ENCODE data around the gene HMGN5.

The HMGN5 gene, protein sequence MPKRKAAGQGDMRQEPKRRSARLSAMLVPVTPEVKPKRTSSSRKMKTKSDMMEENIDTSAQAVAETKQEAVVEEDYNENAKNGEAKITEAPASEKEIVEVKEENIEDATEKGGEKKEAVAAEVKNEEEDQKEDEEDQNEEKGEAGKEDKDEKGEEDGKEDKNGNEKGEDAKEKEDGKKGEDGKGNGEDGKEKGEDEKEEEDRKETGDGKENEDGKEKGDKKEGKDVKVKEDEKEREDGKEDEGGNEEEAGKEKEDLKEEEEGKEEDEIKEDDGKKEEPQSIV

DNA sequence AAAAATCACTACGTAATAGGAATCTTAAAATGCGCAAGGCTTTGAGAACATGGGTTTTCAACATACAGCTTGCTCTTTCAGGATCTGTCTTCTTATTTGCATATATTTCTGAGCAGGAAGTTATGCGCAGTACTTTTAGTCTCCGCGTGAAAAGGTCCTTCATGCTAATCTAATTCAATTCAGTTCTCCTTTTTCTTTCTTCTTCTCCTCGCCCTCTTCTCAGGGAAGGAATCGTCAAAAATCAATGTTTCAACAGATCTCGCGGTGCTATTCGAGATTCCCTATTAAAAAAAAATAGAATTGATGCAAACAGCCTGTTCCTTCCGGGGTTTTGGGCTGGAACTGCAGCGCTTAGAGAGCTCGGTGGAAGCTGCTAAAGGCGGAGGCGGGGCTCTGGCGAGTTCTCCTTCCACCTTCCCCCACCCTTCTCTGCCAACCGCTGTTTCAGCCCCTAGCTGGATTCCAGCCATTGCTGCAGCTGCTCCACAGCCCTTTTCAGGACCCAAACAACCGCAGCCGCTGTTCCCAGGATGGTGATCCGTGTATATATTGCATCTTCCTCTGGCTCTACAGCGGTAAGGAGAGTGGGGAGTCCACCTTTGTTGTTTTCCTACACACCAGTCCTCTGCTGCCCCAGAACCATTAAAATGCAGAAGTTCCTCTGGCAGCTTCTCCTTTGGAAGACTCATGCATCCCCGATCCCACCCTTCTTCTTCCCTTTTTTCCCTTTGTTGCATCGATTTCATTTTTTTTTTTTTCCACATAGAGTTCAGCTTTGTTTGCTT, at the start of gene HMGN5, which contains the start of gene SH3BGRL:
HMGN5 (minus strand) TSS at position 243 of the 785 bp plus-strand sequence. CDS start 80,364 bp downstream, outside the sequence.
SH3BGRL (plus strand) TSS at position 432 of the 785 bp plus-strand sequence; CDS start at position 531, 99 bp downstream.
- no peak for DNase-seq

DNA sequence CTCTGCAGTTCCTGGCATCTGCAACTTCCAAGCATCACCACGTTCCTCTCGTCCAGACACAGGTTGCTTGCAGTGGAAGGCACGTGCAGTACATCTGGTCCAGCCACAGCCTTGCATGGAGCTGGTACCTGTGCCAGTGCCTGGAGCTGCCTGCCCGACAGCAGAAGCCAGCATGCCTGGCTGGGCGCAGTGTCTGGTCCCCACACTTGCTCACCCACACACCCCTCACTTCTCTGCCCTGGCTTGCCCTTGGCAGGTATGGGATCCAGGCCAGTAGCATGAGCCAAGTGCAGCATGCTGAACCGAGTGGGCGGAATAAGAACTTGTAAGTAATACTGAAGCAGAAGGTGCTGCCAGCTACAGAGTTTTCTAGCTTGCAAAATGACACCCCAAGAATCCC, 40.0 kb upstream of the HMGN5 start:
- no peak for DNase-seq

DNA sequence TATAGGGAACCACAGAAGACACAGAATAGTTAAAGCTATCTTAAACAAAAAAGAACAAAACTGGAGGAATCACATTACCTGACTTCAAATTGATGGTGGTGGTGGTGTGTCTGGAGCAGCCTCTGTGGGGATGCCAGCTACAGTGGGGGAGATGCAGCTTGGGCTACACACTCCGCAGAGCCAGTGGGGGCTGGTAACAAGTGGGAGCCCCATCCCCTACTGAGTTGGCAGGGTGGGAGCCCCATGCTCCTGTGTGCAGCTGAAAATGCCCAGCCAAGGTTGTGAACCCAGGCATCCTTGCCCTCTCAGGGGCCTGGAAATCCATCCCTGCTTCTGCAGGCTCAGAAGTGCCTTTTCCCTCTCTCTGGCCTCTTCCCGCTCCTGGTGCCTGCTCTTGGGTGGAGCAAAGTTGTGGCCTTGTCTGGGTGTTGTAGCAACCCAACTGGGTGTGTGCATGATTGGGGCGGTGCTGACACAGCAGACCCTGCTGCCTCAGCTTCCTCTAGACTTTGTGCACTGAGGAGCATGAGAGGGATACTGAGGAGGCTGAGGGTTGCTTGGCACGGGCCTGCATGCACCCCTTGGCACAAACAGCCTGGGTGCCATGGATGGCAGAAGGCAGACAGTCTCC, 39.1 kb upstream of the HMGN5 start:
- DNase-seq, result no peak

DNA sequence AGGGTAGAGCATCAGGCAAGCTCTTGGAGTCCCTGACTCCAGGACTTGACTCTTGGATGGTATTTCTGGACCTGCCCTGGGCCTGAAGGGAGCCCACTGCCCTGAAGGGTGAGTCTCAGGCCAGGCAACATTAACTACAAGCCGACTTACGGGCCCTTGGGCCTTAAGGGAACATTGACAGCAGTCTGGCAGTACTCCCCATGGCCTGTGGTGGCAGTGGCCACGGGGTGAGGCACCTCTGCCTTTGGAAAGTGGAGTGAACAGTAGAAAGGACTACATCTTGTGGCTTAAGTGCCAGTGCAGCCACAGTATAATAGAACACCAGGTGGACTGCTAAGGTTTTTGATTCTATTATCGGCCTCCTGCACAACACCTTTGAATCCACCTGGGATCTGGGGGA, 36.5 kb upstream of the HMGN5 start:
- DNase-seq, result no peak

DNA sequence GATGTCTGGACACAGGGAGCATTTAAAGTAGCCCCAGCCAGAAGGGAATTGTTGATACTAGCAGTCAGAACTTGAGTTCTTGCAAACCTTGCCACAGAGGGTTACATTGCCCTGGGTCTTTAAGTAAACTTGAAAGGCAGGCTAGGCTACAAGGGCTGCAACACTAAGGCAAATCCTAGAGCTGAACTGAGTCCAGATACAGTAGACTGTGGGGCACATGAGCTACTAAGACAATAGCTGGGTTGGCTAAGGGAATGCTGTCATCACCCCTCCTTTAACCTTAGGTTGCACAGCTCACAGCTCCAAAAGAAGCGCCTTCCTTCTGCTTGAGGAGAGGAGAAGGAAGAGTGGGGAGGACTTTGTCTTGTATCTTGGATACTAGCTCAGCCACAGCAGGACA, 35.8 kb upstream of the HMGN5 start:
- no peak for DNase-seq

DNA sequence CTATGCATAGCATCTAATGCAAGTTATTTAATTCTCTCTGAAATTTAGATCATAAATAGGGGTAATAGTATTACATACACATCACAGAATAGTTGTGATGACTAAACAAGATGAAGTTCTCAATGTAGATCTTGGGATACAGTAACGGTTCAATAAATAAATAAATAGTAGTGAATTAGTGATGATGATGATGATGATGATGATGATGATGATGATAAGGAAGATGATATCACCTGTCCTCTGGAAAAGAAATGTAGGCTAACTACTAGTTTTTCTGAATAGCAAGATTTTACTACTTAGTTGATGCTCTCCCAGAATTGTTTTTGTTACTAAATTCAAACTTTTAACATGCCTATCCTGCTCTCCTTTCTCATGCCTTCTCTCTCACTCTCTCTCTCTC, 30.5 kb upstream of the HMGN5 start:
- no peak for DNase-seq

DNA sequence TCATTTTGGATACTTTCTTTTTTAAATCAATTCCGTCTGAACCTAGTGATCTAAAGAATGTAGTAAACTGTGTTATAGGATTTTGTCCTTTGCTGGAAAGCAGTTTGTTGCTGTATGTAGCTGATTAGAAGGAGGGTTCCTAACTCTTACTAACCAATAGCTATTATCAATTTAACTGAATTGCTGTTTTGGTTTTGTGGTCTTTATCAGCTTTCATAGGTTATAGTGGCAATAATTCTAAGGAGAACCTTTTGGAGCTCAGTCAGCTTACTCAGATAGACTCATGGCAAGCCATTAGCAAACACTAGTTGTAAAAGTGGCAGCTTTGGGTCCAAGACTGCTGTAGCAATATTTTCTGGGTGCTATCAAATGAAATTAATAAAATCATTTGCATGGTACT, 29.8 kb upstream of the HMGN5 start:
- DNase-seq, result no peak

DNA sequence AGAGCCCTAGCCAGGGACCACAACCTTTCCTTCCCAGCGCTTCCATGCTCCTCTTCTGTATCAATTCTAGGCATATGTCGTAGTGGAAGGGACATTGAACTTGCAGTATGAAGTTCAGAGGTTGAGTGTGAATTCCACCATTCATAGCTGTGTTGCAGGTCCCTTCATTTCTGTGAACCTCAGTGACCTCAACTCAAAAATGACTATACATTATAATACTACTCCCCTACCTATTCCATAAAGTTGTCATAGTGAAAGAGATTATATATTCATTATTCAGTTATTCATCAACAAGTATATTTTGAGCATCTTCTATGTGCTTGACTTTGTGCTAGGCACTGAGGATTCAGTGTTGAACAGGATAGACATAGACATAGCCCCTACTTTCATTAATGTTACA, 28.2 kb upstream of the HMGN5 start:
- DNase-seq, result no peak

DNA sequence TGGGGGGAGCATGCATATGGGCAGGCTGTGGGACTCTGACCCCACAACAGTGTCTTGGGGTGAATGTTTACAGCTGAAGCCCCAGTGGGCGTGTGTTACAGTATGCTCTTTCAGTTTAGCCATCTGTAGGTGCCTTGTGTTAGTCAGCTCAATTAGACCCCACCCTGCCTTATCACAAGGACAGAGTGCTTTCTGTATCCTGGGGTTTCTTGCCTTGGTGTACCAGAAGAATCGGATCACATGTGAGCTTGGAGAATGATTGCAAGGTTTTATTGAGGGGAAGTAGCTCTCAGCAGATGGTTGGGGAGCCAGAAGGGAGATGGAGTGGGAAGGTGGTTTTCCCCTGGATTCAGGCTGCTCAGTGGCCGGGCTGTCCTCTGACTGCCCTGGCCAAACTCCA, 27.5 kb upstream of the HMGN5 start:
- DNase-seq, result no peak

DNA sequence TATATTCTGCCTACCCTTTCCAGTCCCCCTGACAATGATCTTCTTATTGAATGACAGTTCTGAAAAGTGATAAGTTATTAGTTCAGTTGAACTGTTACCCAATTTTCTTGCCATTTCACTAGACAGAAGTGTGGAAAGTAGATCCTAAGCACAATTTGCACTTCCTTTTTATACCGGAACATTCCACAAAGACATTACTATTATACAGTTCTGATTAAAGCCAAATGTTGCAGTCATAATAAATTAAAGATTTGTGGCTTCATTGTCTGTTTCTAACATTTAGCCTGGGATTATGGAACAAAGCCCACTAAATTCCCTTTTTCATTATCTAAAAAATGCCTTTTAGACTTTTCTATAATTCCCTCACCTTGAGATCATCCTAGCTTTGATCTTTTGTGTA, 14.0 kb upstream of the HMGN5 start:
- DNase-seq, result no peak

DNA sequence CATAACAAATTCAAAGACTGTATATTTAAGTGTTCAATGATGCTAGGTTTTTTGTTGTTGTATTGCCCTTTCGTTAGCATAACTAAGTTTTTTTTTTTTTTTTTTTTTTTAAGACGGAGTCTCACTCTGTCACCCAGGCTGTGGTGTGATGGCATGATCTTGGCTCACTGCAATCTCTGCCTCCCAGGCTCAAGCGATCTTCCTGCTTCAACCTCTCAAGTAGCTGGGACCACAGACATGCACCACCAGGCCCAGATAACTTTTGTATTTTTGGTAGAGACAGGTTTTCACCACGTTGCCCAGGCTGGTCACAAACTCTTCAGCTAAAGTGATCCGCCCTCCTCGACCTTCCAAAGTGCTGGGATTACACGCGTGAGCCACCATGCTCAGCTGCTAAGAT, 7.2 kb upstream of the HMGN5 start:
- no peak for DNase-seq

DNA sequence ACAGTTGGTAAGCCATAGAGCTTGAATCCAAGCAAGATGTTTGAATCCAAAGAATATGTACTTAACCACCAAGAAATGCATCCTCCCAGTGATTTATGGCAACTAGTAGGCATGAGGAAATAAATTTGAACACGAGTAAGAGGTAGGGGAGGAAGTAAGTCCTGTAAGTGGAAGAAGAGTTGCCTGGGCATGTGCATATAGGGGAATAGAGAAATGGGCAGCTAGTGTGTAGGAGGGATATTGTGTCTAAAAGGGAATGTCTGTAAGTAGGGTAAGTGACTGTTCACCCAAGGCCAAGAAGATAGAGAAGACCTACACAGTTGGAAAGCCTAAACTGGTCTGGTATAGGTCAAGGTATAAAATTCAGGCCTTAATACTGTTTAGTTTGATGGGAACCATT, 4.8 kb upstream of the HMGN5 start:
- no peak for DNase-seq

DNA sequence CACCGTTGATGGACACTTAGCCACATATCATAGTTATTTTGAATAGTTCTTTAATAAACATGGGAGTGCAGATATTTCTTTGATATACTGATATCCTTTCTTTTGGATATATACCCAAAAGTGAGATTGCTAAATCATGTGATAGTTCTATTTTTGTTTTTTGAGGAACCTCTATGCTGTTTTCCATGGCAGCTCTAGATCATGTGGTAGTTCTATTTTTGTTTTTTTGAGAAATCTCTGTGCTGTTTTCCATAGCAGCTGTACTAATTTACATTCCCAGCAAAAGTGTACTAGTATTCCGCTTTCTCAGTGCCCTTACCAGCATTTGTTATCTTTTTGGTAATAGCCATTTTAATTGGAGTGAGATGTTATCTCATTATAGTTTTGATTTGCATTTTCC, 3.8 kb upstream of the HMGN5 start:
- DNase-seq, result no peak

DNA sequence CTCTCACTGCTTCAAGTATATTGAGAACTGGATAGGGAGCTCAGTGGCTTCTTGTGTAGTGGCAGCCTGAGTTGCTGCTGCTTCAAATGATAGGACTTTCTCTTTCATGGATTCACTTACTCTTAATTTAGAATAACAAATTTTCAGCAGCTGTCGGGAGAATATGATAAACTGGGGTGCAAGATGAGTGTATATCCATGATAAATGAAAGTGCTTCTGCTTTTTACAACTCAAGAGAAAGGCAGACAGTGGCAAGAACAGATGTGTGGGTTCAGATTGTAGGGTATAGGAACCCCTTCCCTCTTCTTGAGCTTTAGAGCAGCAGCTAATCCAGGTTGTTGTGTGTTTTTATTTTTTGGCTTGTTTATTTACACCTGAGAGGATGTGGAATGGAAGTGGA, 1.2 kb upstream of the HMGN5 start:
- no peak for DNase-seq

DNA sequence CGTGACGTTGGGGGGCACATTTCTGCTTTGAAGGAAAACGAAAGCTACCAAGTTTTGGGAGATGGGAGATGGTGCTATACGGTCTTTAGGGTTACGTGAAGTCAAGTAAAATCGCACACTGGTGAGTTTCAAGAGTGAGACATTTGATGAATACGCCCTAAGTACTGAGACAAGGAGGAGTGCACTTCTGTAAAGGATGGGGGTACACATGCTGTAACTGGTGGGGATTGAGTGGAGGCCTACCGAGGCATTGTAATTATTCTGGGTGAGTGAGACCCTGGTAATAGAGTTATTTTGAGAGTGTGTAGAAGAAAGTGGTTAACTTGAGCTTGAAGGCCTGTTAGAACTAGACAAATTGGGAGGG, 725 bp upstream of the HMGN5 start:
- no peak for DNase-seq

DNA sequence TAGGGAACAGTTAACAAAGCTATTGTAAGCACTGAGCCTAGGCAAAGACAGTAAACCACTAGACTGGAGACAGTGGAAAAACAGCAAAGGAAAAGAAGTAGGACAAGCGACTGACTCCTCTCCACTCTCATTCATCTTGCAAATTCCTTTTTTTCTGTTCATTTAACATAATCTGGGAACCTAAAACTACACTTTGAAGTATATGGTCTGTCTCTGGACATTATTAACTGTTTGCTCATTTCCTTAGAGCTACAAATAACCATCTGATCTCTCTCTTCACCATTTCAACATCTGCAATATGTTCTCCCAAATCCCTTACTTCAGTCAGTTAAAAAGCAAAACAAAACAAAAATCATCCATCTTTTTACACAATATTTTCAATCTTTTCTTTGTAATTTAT, 642 bp downstream of the HMGN5 start:
- no peak for DNase-seq

DNA sequence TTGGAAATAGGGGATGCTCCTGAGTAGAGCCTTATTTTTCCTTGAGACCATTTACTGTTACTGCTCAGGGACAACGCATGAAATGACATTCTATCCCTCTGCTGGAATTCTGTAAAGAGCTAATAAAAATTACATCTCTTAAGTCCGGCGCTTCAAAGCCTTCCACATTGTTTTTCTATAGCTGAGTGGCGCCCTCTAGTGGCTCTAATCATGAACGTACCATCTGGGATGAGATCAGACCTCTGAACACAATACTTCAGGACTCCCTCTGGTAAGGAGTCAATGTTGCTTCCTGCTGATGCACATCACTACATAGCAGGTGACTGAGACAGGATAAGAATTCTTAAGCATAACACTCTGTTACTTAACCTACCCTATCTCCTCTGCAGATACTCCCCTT, 6.0 kb downstream of the HMGN5 start:
- no peak for DNase-seq

DNA sequence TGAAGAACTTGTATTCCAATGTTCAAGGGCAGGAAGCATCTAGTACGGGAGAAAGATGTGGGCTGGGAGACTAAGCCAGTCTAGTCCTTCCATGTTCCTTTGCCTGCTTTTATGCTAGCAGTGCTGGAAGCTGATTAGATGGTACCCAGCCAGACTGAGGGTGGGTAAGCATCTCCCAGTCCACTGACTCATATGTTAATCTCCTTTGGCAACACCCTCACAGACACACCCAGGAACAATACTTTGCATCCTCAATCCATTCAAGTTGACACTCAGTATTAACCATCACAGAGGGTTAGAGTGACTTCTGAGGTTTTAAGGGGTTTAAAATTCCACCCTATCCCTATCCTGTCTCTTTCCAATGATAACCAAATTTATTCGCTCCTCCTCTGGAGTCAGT, 6.5 kb downstream of the HMGN5 start:
- no peak for DNase-seq

DNA sequence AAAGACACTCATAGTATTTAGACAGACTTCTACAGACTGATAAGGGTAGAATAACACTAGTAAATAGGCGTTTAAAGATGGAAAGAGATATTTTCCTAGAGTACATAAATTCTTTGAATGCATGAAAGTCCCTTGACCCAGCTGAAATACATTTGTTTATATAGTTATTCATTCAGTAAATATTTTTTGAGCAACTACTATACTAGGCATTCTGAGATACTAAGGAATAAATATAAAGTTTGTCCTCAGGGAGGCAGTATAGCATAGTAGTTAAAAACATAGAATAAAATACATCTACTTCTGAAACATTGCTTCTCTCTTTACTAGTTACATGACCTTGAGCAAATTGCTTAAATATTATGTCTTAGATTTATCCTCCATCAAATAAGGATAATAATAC, 27.4 kb downstream of the HMGN5 start:
- no peak for DNase-seq

DNA sequence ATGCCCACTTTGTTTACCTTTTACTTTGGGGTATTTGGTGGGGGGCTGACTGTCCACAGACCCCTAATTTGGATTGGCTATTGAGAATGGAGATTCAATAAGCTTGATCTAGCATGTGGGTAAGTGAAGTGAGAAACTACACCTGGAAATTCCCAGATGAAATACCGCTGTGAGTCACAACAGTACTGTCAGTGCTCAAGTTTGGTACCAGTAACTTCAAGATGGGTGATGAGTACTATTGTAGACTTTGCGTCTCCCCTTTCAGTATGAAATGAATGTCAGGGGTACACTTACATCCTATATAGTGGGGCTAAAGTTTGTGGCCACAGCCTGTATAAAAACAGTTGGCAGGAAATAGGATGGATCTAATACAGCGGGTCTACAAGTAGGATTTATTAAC, 33.3 kb downstream of the HMGN5 start:
- no peak for DNase-seq

DNA sequence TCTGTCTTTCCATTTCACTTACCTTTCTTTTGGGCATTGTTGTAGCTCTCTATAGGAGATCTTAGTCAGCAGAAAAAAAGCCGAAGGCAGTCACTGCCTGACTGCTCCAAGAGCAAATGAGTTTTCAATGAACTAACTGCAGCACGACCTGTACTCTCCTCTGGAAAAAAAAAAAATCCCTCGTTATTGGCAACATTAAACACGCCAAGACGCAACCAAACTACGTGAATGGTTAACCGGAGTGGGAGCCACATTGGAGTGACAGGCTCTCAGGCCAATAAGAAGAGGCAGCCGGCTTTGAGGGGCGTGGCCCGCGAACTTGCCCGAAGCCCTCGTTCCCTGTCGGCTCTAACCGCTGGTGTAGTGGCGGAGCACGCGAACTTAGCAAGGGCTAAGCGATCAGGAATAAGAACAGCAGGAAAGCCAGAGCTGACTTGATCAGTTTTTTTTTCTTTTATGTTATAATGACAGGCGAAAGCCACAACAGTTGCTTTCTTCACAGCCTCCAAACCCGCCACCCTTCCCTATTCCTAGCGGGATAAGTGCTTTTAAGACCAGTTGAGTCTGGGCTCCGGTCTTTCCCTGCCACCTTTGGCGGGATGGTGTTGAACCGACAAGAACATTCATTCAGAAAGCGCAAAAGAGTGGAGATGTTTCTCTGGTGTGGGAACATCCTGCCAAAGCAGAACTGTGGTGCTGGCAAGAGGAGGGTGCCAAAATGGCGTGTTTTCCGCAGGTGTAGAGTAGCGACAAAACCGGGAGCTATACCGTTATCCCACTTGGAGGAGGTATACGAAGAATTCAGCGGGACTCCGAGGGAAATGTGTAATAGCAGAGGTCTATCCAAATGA, 80.0 kb downstream of the HMGN5 start:
- no peak for DNase-seq

DNA sequence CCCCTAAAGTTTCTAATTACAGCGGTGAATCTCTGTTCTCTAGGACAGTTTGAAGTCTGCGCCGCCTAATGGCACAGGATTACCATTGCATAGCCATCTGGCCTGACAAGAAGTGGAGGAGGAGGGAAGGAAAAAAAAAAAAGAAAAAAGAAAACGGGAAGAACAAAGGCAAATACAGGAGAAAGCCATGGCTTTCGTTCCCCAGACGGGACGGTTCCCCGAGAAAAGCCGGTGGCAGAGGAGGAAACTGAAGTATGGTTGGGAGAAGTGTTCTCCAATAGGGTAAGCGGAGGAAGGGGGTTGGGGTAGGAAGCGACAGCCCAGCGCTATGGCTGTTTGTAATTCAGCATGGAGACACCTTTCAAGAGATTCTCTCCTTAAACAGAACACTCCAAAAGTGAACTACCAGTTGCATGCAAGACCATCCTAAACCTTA, 80.8 kb downstream of the HMGN5 start:
- DNase-seq, result no peak

DNA sequence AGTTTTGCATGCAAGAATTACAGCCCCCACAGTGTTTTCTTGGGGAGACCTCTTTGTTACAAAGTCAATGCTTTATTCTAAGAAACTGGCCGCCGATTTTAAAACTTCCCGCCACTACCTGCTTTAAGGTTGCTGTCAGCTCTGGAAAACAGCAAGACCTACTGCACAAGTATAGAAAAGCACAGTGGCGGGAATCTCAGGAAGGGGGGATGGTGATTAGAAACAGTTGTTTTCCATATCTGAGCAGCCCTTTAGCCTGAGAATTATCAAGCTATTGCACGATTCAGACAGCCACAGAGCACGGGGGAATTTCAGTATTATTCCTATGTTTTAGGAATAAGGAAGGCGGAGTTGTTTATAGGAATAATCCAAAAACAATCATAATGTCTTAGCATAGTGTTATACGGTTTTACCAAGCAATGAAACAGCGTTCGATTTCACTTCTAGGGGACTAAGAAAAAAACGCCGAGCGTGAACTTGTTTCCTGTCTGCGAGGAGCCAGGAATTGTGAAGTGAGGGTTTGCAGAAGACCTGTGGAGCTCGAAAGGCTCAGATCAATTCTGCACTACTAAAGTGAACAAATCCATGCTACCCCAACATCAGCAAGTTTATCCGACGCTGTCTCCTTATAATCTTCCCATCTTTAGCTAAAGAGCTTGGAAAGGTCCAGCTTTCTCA, 81.3 kb downstream of the HMGN5 start:
- no peak for DNase-seq
